Lung microvascular endothelial cell (primary cell): ENCODE results near the gene TEAD3. TPM values are rescaled to one million over a fixed set of nuclear protein-coding genes. Genes with fewer than 3 reads are reported as not detected.

ENCODE experiments used
- DNase-seq, 2 donors: peaks; one replicate each; pipeline versions ENCODE4 v3.0.0 to v3.0.0-alpha.2; 2010; ENCODE audit warnings: low read depth in 2 of 2
- total RNA-seq: library from RNA; depleted of rRNA; stranded (reverse); fragments of >200 nt; gene quantifications from 2 replicates; pipeline ENCODE4 v1.2.1, GENCODE V29; 2014

The TEAD3 gene
- total RNA-seq, 1 donor from 2014 or later, result 0.20 TPM

DNA sequence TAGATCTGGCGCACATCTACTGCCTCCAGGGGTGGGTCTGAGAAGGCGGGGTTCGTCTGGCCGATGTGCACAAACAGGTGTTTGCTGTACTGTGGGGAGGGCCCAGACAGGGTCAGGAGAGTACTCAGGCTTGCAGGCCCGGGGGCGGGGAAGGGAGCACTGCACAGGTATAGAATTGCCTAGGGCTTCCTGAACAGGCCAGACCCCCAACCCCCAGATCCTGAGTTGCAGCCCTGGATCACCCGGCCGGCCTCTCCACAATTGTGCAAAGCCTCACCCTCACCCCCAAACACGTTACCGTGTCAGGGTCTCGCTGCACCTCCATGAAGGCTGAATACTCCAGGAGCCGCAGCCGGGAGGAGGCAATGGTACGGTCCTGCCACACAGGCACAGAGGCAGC lies 20.9 kb downstream of the TEAD3 start:
- DNase-seq, result no peak

GRCh38 chr6:35475573-35475972 lies 21.3 kb downstream of the TEAD3 start:
- DNase-seq, result no peak

- no peak for DNase-seq
Observed at GRCh38 chr6:35474942-35475570, 21.8 kb downstream of the TEAD3 start.

- DNase-seq, result no peak
Observed at GRCh38 chr6:35474131-35474941, 22.5 kb downstream of the TEAD3 start.

DNA sequence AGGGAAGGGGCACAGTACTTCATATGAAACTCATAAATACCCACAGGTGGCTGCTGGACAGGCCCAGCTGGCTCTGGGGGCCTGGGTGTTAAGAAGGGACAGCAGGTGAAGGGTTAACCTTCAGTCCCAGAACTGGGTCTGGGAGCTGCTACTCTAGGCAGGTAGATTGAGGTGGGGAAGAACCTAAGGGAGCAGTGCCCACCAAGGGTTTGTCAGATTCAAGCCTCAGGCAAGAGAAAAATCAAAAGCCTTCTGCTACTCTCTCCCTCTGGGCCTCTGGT lies 23.1 kb downstream of the TEAD3 start:
- DNase-seq, result no peak

DNA sequence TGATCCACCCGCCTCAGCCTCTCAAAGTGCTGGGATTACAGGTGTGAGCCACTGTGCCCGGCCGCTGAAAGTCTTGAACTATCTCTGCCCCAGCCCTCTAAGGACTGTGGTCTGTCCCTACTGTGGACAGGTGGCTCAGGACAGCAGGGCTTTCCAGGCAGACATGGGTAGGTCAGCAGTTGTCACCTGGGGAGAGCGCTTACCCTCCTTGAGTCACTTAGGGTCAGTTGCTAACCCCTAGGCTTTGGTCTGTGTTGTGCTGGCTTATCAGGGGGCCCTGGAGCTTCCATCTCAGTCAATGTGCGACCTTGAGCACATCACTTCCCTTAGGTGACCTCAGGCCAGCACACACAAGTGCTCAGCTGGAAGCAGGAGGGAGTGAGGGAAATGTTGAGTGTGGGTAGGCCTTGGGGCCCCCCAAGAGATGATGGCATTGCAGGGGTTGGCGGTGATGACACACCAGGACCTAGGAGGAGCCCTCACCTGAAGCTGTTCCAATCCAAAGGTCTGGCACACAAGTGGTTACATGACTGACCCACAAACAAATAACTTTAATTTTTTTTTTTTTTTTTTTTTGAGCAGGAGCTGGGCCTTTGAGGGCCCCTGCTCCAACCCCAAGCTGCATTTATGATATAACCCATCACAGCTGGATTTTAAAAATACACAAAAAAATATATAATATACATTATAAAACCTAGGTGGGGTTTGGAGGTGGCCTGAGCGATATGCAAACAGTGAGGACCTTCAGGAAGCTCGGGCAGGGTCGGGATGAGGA lies 23.6 kb downstream of the TEAD3 start:
- no peak for DNase-seq

DNA sequence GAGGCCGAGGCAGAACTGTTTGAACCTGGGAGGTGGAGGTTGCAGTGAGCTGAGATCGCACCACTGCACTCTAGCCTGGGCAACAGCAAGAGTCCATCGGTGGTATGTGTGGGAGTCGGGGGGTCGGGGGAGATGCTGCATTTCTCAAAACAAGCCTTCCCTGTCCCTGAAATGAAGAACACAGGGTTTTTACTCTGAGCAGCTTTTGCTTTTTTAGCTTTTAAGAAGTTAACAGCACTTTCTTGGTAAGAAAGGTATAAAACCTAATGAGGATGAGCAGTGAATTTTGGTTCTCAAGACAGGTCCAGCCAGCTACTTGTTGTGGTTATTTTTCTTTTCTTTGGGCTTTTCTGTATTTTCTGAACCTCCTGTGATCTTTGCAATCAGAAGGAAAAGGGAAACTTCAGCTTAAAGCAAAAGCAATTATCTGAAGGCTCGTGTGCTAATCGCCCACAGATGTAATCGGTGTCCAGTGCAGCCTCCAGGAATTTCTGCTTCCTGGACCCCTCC lies 25.0 kb downstream of the TEAD3 start:
- no peak for DNase-seq

- no peak for DNase-seq
Observed at GRCh38 chr6:35470663-35471120, 26.2 kb downstream of the TEAD3 start.

- DNase-seq, result peak in 1 of 2 donors; percentile 19
Observed at GRCh38 chr6:35469751-35470662, 26.9 kb downstream of the TEAD3 start.

DNA sequence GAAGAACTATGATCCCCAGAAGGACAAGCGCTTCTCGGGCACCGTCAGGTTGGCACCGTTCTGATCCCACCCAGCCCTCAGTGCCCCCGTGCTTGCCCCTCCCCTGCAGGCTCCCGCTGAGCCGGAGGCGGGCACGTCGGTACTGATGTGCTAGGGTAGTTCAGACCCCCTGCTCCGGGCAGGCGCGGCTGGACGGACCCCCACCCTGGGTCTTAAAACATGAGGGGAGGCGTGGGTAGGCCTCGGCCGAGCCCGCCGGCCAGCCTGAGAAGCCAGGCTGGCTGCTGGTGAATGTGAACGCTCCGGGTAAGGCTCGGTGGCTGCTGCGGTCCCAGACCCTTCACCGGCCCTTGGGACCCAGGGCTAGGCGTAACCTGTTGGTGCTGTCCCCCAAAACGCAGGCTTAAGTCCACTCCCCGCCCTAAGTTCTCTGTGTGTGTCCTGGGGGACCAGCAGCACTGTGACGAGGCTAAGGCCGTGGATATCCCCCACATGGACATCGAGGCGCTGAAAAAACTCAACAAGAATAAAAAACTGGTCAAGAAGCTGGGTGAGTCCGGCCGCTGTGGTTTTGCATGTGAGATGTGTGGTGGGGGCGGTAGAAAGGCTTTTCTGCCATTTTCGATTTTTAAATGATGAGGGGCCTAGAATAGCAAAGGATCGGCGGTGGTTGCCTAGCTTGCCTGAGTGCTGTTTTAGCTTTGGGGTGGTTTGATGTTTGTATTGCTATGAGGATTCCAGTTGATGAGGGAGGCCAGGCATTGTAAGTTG lies 27.7 kb downstream of the TEAD3 start:
- peak in 1 of 2 donors; percentile 28 for DNase-seq

DNA sequence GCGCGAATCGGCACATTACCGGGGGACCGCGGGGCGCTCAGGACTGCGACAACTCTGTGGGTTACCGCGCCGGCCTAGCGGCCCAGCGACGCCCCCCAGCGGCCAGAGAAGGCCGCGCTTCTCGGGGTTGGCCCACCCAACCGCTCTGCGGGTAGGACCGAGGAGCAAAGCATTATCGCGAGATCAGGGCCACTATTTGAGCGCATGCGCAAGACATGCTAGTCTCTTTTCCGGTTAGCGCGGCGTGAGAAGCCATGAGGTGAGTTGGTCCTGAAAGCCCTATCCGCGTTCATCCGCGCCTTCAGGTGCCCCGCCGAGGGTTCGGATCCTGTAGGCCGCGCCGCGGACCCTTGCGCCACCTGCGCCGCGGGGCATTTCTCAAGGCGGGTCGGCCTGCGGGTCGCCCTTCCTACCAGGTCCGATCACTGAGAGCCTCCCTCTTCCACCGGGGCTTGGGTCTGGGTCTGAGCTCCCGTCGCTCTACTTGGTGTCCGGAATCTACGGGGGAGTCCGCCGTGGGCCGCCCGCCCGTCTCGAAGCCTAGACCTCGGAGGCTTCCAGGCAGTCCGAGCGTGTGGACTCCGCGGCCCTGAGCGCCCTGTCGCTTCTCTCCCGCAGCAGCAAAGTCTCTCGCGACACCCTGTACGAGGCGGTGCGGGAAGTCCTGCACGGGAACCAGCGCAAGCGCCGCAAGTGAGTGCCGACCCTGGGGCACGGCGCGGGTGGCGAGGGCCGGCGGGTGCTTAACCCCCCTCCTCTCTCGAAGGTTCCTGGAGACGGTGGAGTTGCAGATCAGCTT lies 28.5 kb downstream of the TEAD3 start, which contains the start of gene RPL10A:
TSS of gene RPL10A (plus strand) at position 221 of the 799 bp plus-strand sequence. CDS start at position 255, 34 bp downstream.
- DNase-seq, result peak; percentile 97 to 98

- no peak for DNase-seq
Observed at GRCh38 chr6:35465646-35466045, 31.2 kb downstream of the TEAD3 start.

GRCh38 chr6:35463292-35463691 lies 33.6 kb downstream of the TEAD3 start:
- DNase-seq, result no peak

- DNase-seq, result no peak
Observed at GRCh38 chr6:35461270-35461669, 35.6 kb downstream of the TEAD3 start.

DNA sequence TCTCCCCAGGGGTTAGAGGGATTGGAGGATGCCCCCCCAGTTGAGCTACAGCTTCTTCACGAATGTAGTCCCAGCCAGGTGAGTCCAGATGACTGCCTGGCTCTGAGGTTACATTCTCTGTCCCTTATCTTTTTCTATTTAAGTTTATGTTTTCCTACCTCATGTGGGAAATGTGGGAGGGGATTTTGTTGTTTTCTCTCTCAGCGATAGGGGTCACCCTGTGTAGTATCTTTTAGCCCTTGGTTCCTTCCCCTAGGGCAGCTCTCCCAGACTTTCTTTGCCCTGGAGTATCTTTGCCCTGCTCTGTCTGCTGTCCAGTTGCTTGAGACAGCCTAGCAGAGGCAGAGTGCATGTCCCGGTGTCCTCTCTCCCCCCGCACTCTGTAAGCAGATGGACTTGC lies 39.0 kb downstream of the TEAD3 start:
- no peak for DNase-seq

GRCh38 chr6:35454391-35455110 lies 42.3 kb downstream of the TEAD3 start:
- no peak for DNase-seq

- DNase-seq, result no peak
Observed at GRCh38 chr6:35453236-35453635, 43.6 kb downstream of the TEAD3 start.

- peak; percentile 93 to 95 for DNase-seq
Observed at GRCh38 chr6:35452183-35453090, 44.4 kb downstream of the TEAD3 start, which contains the start of gene FANCE. TSS of gene FANCE (plus strand) at chr6:35452338. CDS start at chr6:35452546, 208 bp downstream.
